Measurements from ENCODE around the gene STAG3. TPM values are rescaled to one million over a fixed set of nuclear protein-coding genes. Genes with fewer than 3 reads are reported as not detected.
"Not testable (repeated sequence)": the region's sequence is repeated elsewhere in the genome, so short reads cannot be mapped to it uniquely, and the experiment has no call there.

Gene STAG3
- total RNA-seq, 1 experiment from 2014 or later = 1.3 TPM

DNA sequence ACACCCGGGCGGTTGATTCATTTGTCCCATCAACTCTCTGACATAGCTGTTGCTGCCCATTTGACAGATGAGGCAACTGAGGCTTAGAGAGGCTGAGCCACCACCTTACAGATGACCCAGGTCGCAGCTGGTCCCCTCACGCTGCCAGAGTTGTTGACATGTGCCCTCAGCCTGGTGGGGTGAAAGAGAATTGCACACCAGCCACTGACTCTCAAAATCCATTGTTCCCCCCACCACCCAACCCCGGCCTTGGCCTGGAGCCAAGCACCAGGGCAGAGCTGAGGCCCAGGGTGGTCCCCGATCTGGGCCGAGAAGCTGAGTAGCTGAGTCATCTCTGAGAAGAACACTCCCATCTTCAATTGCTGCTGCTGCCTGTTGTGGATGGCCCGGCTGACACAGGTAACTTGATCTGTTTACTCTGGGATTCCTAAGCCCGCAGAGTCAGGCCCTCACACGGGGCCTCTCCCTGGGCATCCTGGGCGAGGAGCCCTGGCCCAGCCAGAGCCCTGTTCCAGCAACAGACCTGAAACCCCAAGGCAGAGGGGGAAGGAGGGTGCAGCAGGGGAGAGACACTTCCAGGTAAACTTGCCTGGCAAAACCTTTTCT, 69.5 kb downstream of the STAG3 start:
- peak; percentile 97 for DNase-seq (ENCODE audit: low read depth)

- no peak for DNase-seq (ENCODE audit: low read depth)
Measured at GRCh38 chr7:100248483-100248882, 70.8 kb downstream of the STAG3 start.

- DNase-seq (ENCODE audit: low read depth) = no peak
Measured at GRCh38 chr7:100257017-100257416, 79.3 kb downstream of the STAG3 start.

DNA sequence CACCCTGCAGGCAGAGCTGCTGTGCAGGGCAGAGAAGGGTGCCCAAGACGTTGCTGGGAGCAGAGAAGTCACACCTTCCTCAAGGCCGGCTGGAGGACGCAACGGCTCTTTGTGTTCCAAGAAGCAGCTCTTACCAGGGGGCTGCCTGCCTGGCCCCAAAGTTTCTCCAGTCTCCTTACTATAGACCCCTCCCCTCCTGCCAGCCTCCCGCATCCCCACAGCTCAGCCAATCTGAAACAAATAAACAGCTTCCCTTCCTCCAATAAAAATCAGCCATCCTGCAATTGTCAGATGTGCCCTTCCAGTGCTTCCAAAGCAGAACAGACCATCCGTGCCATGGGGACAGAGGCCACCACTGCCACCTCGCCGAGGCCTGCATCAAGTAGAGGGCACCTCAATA, 82.3 kb downstream of the STAG3 start:
- DNase-seq (ENCODE audit: low read depth) = not testable (repeated sequence)

DNA sequence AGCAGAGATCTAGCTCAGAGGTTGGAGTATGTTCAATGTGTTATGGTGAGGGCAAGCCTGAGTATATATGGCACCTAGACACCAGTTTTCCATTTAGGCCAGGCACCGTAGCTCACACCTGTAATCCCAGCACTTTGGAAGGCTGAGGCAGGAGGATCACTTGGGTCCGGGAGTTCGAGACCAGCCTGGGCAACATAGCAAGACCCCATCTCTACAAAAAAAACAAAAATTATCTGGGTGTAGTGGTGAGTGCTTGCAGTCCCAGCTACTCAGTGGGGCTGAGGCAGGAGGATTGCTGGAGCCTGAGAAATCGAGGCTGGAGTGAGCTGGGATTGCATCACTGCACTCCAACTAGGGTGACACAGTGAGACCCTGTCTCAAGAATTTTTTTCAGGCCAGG, 85.2 kb downstream of the STAG3 start:
- DNase-seq (ENCODE audit: low read depth) = not testable (repeated sequence)

Other genes starting within 250 kb of the STAG3 start
- gene GJC3, start 248.3 kb upstream of the STAG3 start, total RNA-seq (2014; rRNA removed; shearing (Covaris generic)) = not detected in 2 replicates
- gene AZGP1, start 201.9 kb upstream of the STAG3 start, total RNA-seq (2014; rRNA removed; shearing (Covaris generic)) = 0.29 and 0.74 TPM in 2 replicates
- 13.9 and 14.2 TPM in 2 replicates for gene ZKSCAN1, start 162.3 kb upstream of the STAG3 start, total RNA-seq (2014; rRNA removed; shearing (Covaris generic))
- 14.1 and 20.3 TPM in 2 replicates for gene ZSCAN21, start 128.1 kb upstream of the STAG3 start, total RNA-seq (2014; rRNA removed; shearing (Covaris generic))
- 61.4 and 103 TPM in 2 replicates for gene ZNF3, start 96.2 kb upstream of the STAG3 start, total RNA-seq (2014; rRNA removed; shearing (Covaris generic))
- gene COPS6, start 88.9 kb upstream of the STAG3 start, total RNA-seq (2014; rRNA removed; shearing (Covaris generic)) = 87.6 and 127 TPM in 2 replicates
- gene MCM7, start 76.5 kb upstream of the STAG3 start, total RNA-seq (2014; rRNA removed; shearing (Covaris generic)) = 469 and 539 TPM in 2 replicates
- gene AP4M1, start 76.3 kb upstream of the STAG3 start, total RNA-seq (2014; rRNA removed; shearing (Covaris generic)) = 68.9 and 80.6 TPM in 2 replicates
- 47.3 and 58.6 TPM in 2 replicates for gene TAF6, start 58.6 kb upstream of the STAG3 start, total RNA-seq (2014; rRNA removed; shearing (Covaris generic))
- gene CNPY4, start 58.3 kb upstream of the STAG3 start, total RNA-seq (2014; rRNA removed; shearing (Covaris generic)) = 11.8 and 16.0 TPM in 2 replicates
- 6.3 and 8.1 TPM in 2 replicates for gene MBLAC1, start 51.0 kb upstream of the STAG3 start, total RNA-seq (2014; rRNA removed; shearing (Covaris generic))
- 225 and 232 TPM in 2 replicates for gene LAMTOR4, start 29.0 kb upstream of the STAG3 start, total RNA-seq (2014; rRNA removed; shearing (Covaris generic))
- 9.0 and 15.5 TPM in 2 replicates for gene TRAPPC14, start 19.2 kb upstream of the STAG3 start, total RNA-seq (2014; rRNA removed; shearing (Covaris generic))
- gene GAL3ST4, start 9.3 kb upstream of the STAG3 start, total RNA-seq (2014; rRNA removed; shearing (Covaris generic)) = 0.29 and 0.65 TPM in 2 replicates
- gene GPC2, start 537 bp upstream of the STAG3 start, total RNA-seq (2014; rRNA removed; shearing (Covaris generic)) = 10.9 and 16.7 TPM in 2 replicates
- not detected in 2 replicates for gene PVRIG, start 42.0 kb downstream of the STAG3 start, total RNA-seq (2014; rRNA removed; shearing (Covaris generic))
- not detected in 2 replicates for gene SPDYE3, start 129.8 kb downstream of the STAG3 start, total RNA-seq (2014; rRNA removed; shearing (Covaris generic))
- 15.6 and 24.5 TPM in 2 replicates for gene PILRB, start 180.2 kb downstream of the STAG3 start, total RNA-seq (2014; rRNA removed; shearing (Covaris generic))
- gene PILRA, start 195.6 kb downstream of the STAG3 start, total RNA-seq (2014; rRNA removed; shearing (Covaris generic)) = 0.69 TPM in 1 of 2 replicates, not detected in the other